NOMO-1 treated with dmso at 0.1 percent for 144 hours (cell line): ENCODE data around the gene DUSP9.
"Not testable (repeated sequence)": the region's sequence is repeated elsewhere in the genome, so short reads cannot be mapped to it uniquely, and the experiment has no call there.

ENCODE experiments used
- DNase-seq: peaks from one replicate; lab custom pipeline; 2025; ENCODE audit not compliant: unreplicated experiment; lab: John Stamatoyannopoulos, UW

DUSP9 gene

GRCh38 chrX:153689654-153690465, 42.9 kb downstream of the DUSP9 start:
- no peak for DNase-seq

- no peak for DNase-seq
These were observed 43.5 kb downstream of the DUSP9 start for GRCh38 chrX:153690466-153690865.

- DNase-seq = not testable (repeated sequence)
These were observed 44.2 kb downstream of the DUSP9 start for GRCh38 chrX:153691032-153691827.

GRCh38 chrX:153692003-153692402, 45.0 kb downstream of the DUSP9 start:
- no peak for DNase-seq

- no peak for DNase-seq
These were observed 45.7 kb downstream of the DUSP9 start for GRCh38 chrX:153692611-153693156.

GRCh38 chrX:153693216-153694086, 46.4 kb downstream of the DUSP9 start:
- no peak for DNase-seq

- not testable (repeated sequence) for DNase-seq
These were observed 47.3 kb downstream of the DUSP9 start for GRCh38 chrX:153694256-153694655.

- DNase-seq = no peak
These were observed 47.8 kb downstream of the DUSP9 start for GRCh38 chrX:153694687-153695270.

- DNase-seq = no peak
These were observed 49.1 kb downstream of the DUSP9 start for GRCh38 chrX:153696100-153696499.

GRCh38 chrX:153696538-153696937, 49.5 kb downstream of the DUSP9 start:
- DNase-seq = not testable (repeated sequence)

- not testable (repeated sequence) for DNase-seq
These were observed 50.2 kb downstream of the DUSP9 start for GRCh38 chrX:153696986-153697722.

- no peak for DNase-seq
These were observed 51.2 kb downstream of the DUSP9 start for GRCh38 chrX:153697924-153698865.

GRCh38 chrX:153699210-153699783, 52.3 kb downstream of the DUSP9 start:
- DNase-seq = not testable (repeated sequence)

GRCh38 chrX:153699784-153700371, 52.9 kb downstream of the DUSP9 start:
- not testable (repeated sequence) for DNase-seq

- no peak for DNase-seq
These were observed 53.5 kb downstream of the DUSP9 start for GRCh38 chrX:153700376-153700945.
